Jurkat, Clone E6-1 (cell line): ENCODE results near the gene VEGFD.
"Not testable (repeated sequence)": the region's sequence is repeated elsewhere in the genome, so short reads cannot be mapped to it uniquely, and the experiment has no call there.

Experiments used
- DNase-seq: peaks from one replicate; pipeline ENCODE4 v3.0.0-alpha.2; 2011; ENCODE audit warnings: low read depth, low spot score
- H3K4me3 ChIP-seq: 2 replicates; pipeline ENCODE4 v1.5.1; 2011; ENCODE audit warnings: mild to moderate bottlenecking, low read length, control low read depth, moderate library complexity

Gene VEGFD

DNA sequence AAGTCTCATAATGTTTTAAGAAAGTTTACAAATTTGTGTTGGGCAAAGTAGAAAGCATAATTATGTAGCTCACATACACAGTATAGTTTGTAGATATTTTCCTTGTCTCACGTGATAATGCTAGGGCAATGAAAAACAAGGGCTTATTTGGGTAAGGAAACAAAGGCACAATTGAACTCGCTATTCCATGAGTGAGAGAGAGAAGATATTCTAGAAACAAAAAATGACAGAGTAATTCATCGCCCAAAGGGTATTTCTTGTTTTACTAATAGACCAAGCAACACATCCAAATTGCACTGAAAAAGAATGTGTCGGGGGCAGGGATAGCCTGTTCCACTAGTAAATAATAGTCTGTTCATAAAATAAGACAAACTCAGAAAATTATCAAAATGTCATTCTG, 65.1 kb downstream of the VEGFD start:
- no peak overlapping the region for H3K4me3 ChIP-seq
- no peak for DNase-seq

DNA sequence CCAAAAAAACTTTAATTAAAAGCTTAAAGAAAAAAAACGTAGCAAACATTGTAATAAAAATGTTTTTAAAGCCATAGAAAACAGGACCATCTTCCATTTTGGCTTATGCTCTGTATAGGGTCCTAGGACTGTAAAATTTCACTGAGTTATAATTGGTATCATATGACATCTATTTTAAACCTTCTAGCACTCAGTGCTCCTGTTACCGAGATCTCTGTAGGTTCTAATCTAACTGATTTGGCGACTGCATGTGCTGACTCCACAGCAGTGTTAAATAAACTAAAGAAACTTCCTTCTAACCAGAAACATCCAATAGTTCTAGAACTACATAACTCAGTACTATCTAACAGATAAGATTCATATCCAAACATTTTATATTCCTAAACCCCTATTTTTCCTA, 68.7 kb downstream of the VEGFD start, which contains the start of gene ASB11:
Gene ASB11, minus strand, starts transcription at position 132 of the 400 bp plus-strand sequence. Its CDS starts 35 bp downstream, at position 97.
- no peak for DNase-seq
- no peak within 1 kb of the TSS for H3K4me3 ChIP-seq

DNA sequence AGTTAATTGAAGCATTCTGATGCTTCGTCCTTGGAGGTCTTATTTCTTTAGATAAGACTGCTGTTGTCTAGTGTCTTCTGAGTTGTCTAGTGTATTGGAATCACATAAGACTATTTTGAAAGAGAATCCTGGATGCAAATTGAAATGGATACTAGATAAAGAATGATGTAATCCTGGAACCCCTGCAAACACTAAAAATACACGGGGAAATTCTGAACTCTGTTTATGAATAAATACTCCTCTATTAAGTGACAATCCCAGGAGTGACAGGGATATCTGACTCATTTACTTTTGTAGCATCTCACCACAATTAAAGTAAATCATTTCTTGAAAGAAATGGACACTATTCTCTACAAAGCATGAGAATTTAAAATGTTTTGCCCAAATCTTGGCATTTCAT, 69.7 kb downstream of the VEGFD start:
- no peak for DNase-seq
- no peak overlapping the region for H3K4me3 ChIP-seq

DNA sequence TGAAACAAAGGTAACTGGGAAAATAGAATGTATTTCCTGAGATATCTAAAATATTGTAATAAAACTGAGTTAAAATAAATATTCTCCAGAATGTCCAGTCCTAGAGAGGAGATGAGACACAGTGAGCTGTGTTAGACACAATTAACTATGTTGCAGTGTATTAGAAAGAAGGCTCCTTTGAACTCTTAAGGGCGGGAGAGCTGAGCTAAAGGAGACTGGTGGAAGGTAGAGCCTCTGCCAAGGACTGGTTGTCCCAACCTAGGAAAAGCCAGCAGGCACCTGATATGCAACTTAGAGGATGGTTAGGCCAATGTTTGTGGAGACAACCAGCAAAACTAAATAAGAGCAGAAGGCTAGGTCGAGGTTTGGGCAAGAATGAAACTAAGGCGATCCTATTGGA, 73.1 kb downstream of the VEGFD start:
- DNase-seq: no peak
- no peak overlapping the region for H3K4me3 ChIP-seq

DNA sequence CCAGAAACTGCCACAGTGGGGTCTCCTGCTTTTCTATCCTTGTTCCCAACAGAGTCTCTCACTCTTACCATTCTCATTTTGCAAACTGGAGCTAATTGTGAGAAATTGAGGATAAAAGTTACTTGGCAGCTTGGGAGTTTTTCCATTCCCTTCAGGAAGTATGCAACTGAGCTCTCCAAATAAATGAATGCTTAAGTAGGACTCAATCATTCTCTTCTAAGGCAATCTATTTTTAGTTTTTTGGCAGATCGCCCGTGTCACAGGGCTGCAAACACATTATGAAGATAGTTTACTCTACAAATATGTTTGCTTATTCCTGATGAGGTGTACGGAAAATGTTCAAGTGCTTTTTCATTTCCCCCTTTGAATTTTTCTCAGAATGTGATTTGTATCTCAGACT, 74.1 kb downstream of the VEGFD start:
- H3K4me3 ChIP-seq: no peak overlapping the region
- DNase-seq: no peak

DNA sequence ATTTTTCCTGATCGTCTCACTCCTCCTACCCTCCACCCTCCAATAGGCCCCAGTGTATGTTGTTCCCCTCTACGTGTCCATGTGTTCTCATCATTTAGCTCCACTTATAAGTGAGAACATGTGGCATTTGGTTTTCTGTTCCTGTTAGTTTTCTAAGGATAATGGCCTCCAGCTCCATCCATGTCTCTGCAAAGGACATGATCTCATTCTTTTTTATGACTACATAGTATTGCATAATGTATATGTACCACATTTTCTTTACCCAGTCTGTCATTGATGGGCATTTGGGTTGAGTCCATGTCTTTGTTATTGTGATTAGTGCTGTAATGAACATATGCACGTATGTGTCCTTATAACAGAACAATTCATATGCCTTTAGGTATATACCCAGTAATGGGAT, 78.3 kb downstream of the VEGFD start:
- DNase-seq: not testable (repeated sequence)

DNA sequence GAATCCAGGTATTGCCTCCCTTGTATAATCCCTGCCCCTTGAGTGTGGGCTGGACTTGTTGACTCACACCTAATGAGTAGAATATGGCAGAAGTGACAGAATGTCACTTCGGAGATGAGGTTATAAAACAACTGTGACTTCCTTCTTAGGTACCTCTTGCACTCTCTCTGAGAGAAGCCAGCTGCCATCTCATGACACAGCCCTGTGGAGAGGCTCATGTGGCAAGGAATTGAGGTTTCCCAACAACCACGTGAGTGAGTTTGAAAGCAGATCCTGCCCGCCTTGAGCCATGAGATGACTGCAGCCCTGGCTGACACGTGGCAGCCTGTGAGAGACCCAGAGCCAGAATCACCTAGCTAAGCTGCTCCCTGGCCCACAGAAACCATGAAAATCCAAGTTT, 82.3 kb downstream of the VEGFD start:
- DNase-seq: peak; percentile 28
- H3K4me3 ChIP-seq: no peak overlapping the region

More for the DNA sequence above, 78.3 kb downstream of the VEGFD start:
- H3K4me3 ChIP-seq: not testable (repeated sequence)

DNA sequence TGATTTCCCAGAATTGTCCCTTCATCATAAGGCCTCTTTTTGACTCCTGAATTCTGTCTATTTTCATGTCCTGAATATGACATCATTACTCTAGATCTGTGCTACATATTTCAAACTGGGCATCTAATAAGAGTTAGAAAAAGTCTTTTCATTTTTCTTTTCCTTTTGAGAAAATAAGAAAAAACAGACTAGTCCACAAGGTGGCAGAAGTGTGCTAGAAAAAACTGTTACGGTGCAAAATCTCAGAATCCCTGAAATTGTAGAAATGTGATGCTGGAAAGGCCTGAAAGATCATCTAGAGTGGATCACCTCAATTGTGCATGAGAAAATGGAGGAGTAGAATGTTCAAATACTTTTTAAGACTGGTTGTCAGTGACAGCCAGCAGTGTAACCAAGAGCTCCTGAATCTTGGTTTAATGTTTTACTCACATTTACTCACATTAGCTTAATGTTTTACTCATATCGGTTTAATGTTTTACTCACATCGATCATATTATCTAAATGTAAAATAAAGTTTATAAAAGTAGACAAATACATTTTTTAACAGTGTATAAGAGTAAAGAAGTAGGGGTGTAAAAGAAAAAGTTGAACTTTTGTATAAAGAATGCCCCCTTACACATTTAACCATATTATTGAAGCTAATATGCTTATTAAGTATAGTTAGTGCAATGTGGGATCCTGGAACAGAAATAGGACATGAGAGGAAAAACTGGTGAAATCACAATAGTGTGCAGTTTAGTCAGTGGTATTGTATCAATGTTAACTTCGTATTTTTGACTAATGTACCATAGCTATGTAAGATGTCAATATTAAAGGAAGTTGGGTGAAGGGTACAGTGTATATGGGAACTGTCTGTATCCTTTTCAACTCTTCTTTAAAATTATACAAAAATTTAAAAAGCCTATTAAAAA, 84.0 kb downstream of the VEGFD start:
- DNase-seq: no peak
- H3K4me3 ChIP-seq: no peak overlapping the region

DNA sequence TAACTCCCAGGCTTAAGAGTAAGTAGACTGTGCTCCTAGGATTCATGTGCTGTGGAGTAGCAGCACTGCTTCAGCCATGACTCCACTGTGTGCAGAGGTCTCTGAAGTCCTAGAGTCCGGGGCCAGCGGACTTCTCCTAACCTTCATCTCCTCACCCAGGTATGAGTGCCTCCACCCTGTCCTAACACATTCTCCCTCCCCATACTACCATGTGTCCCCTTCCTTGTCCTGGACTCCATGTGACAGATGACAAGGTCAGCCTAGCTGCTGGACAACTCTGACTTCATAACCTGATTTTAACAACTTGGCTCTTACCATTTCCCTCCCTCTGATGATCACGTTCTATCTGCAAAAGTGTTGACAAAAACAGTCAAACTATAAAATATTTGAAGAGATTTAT, 85.4 kb downstream of the VEGFD start:
- DNase-seq: no peak
- H3K4me3 ChIP-seq: no peak overlapping the region

DNA sequence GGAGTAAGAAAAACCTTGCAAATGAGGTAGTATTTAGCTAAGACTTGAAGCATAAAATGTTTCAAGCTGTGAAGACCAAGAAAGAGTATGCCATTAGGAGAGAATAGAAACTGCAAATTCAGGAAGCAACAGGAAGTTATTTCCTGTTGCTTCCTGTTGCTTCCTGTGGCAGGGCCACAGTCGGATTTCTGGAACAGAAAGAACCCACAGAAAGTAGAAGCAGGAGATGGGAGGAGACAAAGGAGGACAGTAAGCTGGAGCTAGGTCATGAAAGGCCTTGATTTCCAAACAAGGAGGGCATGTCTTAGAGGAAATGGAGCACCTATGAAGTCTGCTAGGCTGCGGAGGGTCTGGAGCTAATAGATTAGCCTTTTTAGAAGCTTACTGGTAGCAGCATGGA, 86.0 kb downstream of the VEGFD start:
- H3K4me3 ChIP-seq: no peak overlapping the region
- no peak for DNase-seq
